Ishikawa (cell line): Measurements from ENCODE around the gene PARVG.
A peak's percentile ranks its signal among the peaks of the same experiment; 100 is the strongest.

Experiments used
- CEBPB ChIP-seq: IDR thresholded peaks from 2 replicates; pipeline ENCODE4 v1.6.1; 2012
- CREB1 ChIP-seq: IDR thresholded peaks from 2 replicates; pipeline ENCODE4 v1.6.1; 2012; ENCODE audit warnings: low read depth
- EGR1 ChIP-seq: IDR thresholded peaks from 2 replicates; pipeline ENCODE4 v1.6.1; 2012
- EP300 ChIP-seq: IDR thresholded peaks from 2 replicates; pipeline ENCODE4 v1.6.1; 2012; ENCODE audit warnings: borderline replicate concordance
- FOXM1 ChIP-seq: IDR thresholded peaks from 2 replicates; pipeline ENCODE4 v1.6.1; 2012; ENCODE audit warnings: low read depth, borderline replicate concordance
- MAX ChIP-seq: IDR thresholded peaks from 2 replicates; pipeline ENCODE4 v1.6.1; 2012
- NFIC ChIP-seq: IDR thresholded peaks from 2 replicates; pipeline ENCODE4 v1.6.1; 2012
- RAD21 ChIP-seq: IDR thresholded peaks from 2 replicates; pipeline ENCODE4 v1.6.1; 2012; ENCODE audit warnings: low read depth
- REST ChIP-seq: IDR thresholded peaks from 2 replicates; pipeline ENCODE4 v1.6.1; 2012; ENCODE audit warnings: low read depth, mild to moderate bottlenecking
- TAF1 ChIP-seq: IDR thresholded peaks from 2 replicates; pipeline ENCODE4 v1.6.1; 2012; ENCODE audit warnings: low read depth, mild to moderate bottlenecking
- TCF12 ChIP-seq: IDR thresholded peaks from 2 replicates; pipeline ENCODE4 v1.6.1; 2012; ENCODE audit warnings: low read depth
- TEAD4 ChIP-seq: IDR thresholded peaks from 2 replicates; pipeline ENCODE4 v1.6.1; 2012
- YY1 ChIP-seq: IDR thresholded peaks from 2 replicates; pipeline ENCODE4 v1.6.1; 2012; ENCODE audit warnings: low read depth
- ZBTB7A ChIP-seq: IDR thresholded peaks from 2 replicates; pipeline ENCODE4 v1.6.1; 2012; ENCODE audit warnings: low read depth
- TF ChIP-seq, protein P1 (sequence below): IDR thresholded peaks from 2 replicates; pipeline ENCODE4 v1.6.1; 2012

The PARVG gene

GRCh38 chr22:44171561-44171960, 9.2 kb upstream of the PARVG start:
- TF ChIP-seq EP300 = no peak
- TF ChIP-seq ZBTB7A = no peak
- TF ChIP-seq, protein P1, sequence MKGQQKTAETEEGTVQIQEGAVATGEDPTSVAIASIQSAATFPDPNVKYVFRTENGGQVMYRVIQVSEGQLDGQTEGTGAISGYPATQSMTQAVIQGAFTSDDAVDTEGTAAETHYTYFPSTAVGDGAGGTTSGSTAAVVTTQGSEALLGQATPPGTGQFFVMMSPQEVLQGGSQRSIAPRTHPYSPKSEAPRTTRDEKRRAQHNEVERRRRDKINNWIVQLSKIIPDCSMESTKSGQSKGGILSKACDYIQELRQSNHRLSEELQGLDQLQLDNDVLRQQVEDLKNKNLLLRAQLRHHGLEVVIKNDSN = no peak
- TF ChIP-seq CEBPB = no peak
- no peak for TF ChIP-seq MAX
- TF ChIP-seq TEAD4 = no peak
- TF ChIP-seq RAD21 = no peak
- TF ChIP-seq REST = no peak
- TF ChIP-seq NFIC = no peak
- TF ChIP-seq YY1 = no peak
- no peak for TF ChIP-seq CREB1

DNA sequence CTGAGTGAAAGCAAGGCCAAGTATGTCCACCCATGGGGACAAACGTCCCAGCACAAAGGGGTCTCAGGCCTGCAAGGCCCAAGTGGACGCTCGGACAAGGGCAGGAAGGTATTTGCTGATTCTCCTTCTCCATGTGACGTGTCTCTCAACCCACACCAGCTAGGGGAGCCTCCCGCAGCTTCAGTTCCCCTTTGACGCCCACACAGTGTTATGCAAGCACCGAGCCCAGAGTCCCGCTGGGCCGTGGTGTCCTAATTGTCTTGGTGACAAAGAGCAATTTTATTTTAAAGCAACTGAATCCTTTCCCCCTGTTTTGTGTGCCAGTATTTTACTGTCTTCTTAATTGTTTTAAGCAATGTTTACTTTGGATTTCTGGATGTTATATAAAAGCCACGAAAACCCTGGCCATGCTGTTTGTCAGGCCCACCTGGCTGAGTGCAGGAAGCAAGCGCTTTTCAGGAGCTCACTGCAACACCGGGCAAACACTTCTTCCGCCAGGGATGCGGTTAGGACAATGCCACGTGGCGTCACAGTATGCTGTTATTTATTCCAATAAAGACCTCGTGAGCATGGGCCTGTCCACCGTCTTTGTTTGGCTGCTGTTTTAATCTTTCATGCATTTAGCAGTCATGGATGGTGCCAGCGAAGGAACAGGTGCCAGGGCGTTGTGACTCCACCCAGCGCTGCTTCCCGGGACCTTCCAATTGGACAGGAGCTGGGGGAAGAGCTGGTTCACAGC, 8.2 kb upstream of the PARVG start:
- TF ChIP-seq, protein P1 = no peak
- no peak for TF ChIP-seq FOXM1
- peak; percentile 71 for TF ChIP-seq EGR1
- peak; percentile 27; the same call in 1 of the 2 replicates for TF ChIP-seq CEBPB
- no peak for TF ChIP-seq TAF1
- no peak for TF ChIP-seq ZBTB7A
- TF ChIP-seq YY1 = no peak

- TF ChIP-seq MAX = no peak
- TF ChIP-seq EGR1 = no peak
- TF ChIP-seq RAD21 = no peak
- TF ChIP-seq EP300 = no peak
- TF ChIP-seq TEAD4 = no peak
- no peak for TF ChIP-seq TCF12
- TF ChIP-seq, protein P1 = no peak
- TF ChIP-seq NFIC = no peak
Observed at GRCh38 chr22:44173154-44173553, 7.6 kb upstream of the PARVG start.

GRCh38 chr22:44175676-44176075, 5.0 kb upstream of the PARVG start:
- TF ChIP-seq REST = no peak
- no peak for TF ChIP-seq ZBTB7A
- TF ChIP-seq CEBPB = no peak
- no peak for TF ChIP-seq TCF12
- TF ChIP-seq FOXM1 = no peak
- TF ChIP-seq EP300 = no peak
- no peak for TF ChIP-seq EGR1
- TF ChIP-seq TAF1 = no peak
- TF ChIP-seq, protein P1 = no peak
- TF ChIP-seq NFIC = no peak
- no peak for TF ChIP-seq CREB1
- no peak for TF ChIP-seq RAD21
- TF ChIP-seq TEAD4 = no peak
- TF ChIP-seq MAX = no peak
